HepG2 (cell line): ENCODE measurements around the gene PCBP1. TPM values are rescaled to one million over a fixed set of nuclear protein-coding genes. Genes with fewer than 3 reads are reported as not detected.

ENCODE experiments used
- ARID5B ChIP-seq: IDR thresholded peaks from 2 replicates; pipeline ENCODE4 v1.4.0; 2020; ENCODE audit warnings: mild to moderate bottlenecking, missing genetic modification reagents
- CEBPZ ChIP-seq: IDR thresholded peaks from 2 replicates; pipeline ENCODE4 v1.6.1; 2012; ENCODE audit warnings: low read length, improper control_type of control experiment
- HOMEZ ChIP-seq: IDR thresholded peaks from 2 replicates; pipeline ENCODE4 v1.6.1; 2016; ENCODE audit warnings: low read depth
- PHF21A ChIP-seq: sonication (generic); formaldehyde crosslinking; IDR thresholded peaks from 2 replicates; pipeline ENCODE4 v1.5.0; 2020; ENCODE audit warnings: mild to moderate bottlenecking, missing genetic modification reagents
- TFE3 ChIP-seq: IDR thresholded peaks from 2 replicates; pipeline ENCODE4 v1.6.1; 2016
- ZBTB4 ChIP-seq: sonication (generic); formaldehyde crosslinking; IDR thresholded peaks from 2 replicates; pipeline ENCODE4 v1.4.0; 2020; ENCODE audit warnings: missing genetic modification reagents, mild to moderate bottlenecking, borderline replicate concordance
- ZNF580 ChIP-seq: IDR thresholded peaks from 2 replicates; pipeline ENCODE4 v1.6.1; 2016; ENCODE audit warnings: low read depth, borderline replicate concordance
- ZNF652 ChIP-seq: IDR thresholded peaks from 2 replicates; pipeline ENCODE4 v1.6.1; 2016; ENCODE audit warnings: low read depth, borderline replicate concordance
- polyA plus RNA-seq, 8 experiments: library from polyadenylated mRNA; depleted of rRNA in 3 of 8; stranded (reverse) in 7 of 8; unstranded in 1 of 8; fragments of >200 nt; fragmentation: Illumina TruSeq in 4 of 8; extraction: Trizol in 4 of 8; gene quantifications; 2 replicates each; pipeline versions ENCODE4 v1.2.1 to v1.2.3, GENCODE V29; 2011 to 2016; ENCODE audit warnings: low read depth in 4 of 8, missing spikeins in 1 of 8, mixed read lengths in 1 of 8; ENCODE audit not compliant: insufficient read depth in 1 of 8
- total RNA-seq, 5 experiments: library from RNA; depleted of rRNA; stranded (reverse); fragments of >200 nt; fragmentation: Illumina TruSeq; extraction: Trizol; gene quantifications; 2 replicates each; pipeline ENCODE4 v1.2.3, GENCODE V29; 2016; ENCODE audit warnings: low read depth in 1 of 5

Gene PCBP1
- total and polyA plus RNA-seq, 2 of the 13 experiments (the other 11 are each of a cell fraction or from before 2014, with no cell fraction given): 32.0 to 137 TPM

- TF ChIP-seq HOMEZ (CRISPR knock-in tag) (peak; percentile 51; the same call in 1 of the 2 replicates), TFE3 (CRISPR knock-in tag) (0 out of 2 replicates have a peak, but pooled peaks have one; percentile 17), ZBTB4 (CRISPR knock-in tag) (peak; percentile 30; the same call in 1 of the 2 replicates), CEBPZ (no peak), PHF21A (CRISPR knock-in tag) (0 out of 2 replicates have a peak, but pooled peaks have one; percentile 36), ZNF580 (CRISPR knock-in tag) (peak; percentile 49; the same call in 1 of the 2 replicates), ARID5B (CRISPR knock-in tag) (peak; percentile 25; the same call in 1 of the 2 replicates), ZNF652 (no peak; the same call in 1 of the 2 replicates)
Measured at GRCh38 chr2:70070542-70071268, 16.6 kb upstream of the PCBP1 start (continued).
